ENCODE results near the gene PRKN. TPM values are rescaled to one million over a fixed set of nuclear protein-coding genes. Genes with fewer than 3 reads are reported as not detected.

PRKN gene
- total RNA-seq, 1 donor from 2014 or later = 5.1 TPM

GRCh38 chr6:162644153-162644552 lies 83.4 kb downstream of the PRKN start:
- H3K9me3 Mint-ChIP-seq (ENCODE audit: unreplicated experiment) = no peaks in the 10 kb centered on the region
- DNase-seq (ENCODE audit: low spot score) = no peak
- H3K27ac Mint-ChIP-seq (ENCODE audit: unreplicated experiment) = no peak overlapping the region
- H3K36me3 Mint-ChIP-seq (ENCODE audit: low read depth, unreplicated experiment) = no peaks in the 10 kb centered on the region
- TF ChIP-seq CTCF (IDR thresholded peaks at IDR 0.05; ENCODE audit: unreplicated experiment) = no peak
- H3K4me3 Mint-ChIP-seq (ENCODE audit: unreplicated experiment) = no peak overlapping the region
- no peaks in the 10 kb centered on the region for H3K27me3 Mint-ChIP-seq (ENCODE audit: unreplicated experiment)
- no peaks in the 10 kb centered on the region for H3K4me1 Mint-ChIP-seq (ENCODE audit: unreplicated experiment)

DNA sequence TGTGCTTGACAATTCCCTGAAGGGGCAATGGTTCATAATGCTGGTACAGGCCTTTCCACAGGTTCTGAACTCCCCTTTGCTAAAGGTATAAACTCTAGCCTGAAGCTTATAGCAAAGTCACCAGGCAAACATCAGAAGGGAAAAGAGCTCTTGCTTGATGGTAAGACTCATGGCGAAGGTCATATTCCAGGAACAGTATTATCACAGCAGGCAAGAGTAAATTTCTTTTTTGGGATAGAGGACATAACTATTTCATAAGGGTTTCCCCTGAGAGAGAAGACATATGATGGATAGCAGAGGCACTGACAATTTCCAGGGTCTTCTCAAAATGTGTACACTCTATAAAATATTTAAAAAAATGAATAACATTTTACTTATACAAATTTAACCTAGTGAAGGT lies 86.8 kb downstream of the PRKN start:
- TF ChIP-seq CTCF (IDR thresholded peaks at IDR 0.05; ENCODE audit: unreplicated experiment) = no peak
- H3K9me3 Mint-ChIP-seq (ENCODE audit: unreplicated experiment) = no peaks in the 10 kb centered on the region
- H3K36me3 Mint-ChIP-seq (ENCODE audit: low read depth, unreplicated experiment) = no peaks in the 10 kb centered on the region
- no peaks in the 10 kb centered on the region for H3K27me3 Mint-ChIP-seq (ENCODE audit: unreplicated experiment)
- no peak overlapping the region for H3K27ac Mint-ChIP-seq (ENCODE audit: unreplicated experiment)
- no peak overlapping the region for H3K4me3 Mint-ChIP-seq (ENCODE audit: unreplicated experiment)
- no peaks in the 10 kb centered on the region for H3K4me1 Mint-ChIP-seq (ENCODE audit: unreplicated experiment)
- no peak for DNase-seq (ENCODE audit: low spot score)

DNA sequence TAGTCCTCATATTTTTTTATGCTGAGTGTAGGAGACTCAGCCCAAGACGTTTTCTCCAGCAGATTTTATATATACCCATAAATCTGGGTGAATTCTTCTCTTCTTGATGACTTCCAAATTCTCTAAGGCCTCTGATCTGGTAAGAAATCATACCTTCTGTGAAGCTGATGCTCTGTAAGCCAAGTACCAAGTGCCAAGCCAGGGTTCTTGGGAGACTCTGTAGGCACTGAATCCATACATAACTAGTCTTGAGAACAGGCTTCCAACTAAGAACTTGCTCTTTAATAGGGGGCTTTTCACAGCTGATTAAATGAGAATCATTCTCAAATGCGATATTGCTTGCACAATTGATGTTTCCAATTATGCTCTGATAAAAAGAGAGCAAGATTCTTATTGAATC lies 87.6 kb downstream of the PRKN start:
- no peaks in the 10 kb centered on the region for H3K36me3 Mint-ChIP-seq (ENCODE audit: low read depth, unreplicated experiment)
- no peak for TF ChIP-seq CTCF (IDR thresholded peaks at IDR 0.05; ENCODE audit: unreplicated experiment)
- no peaks in the 10 kb centered on the region for H3K9me3 Mint-ChIP-seq (ENCODE audit: unreplicated experiment)
- no peak overlapping the region for H3K27ac Mint-ChIP-seq (ENCODE audit: unreplicated experiment)
- H3K27me3 Mint-ChIP-seq (ENCODE audit: unreplicated experiment) = no peaks in the 10 kb centered on the region
- no peaks in the 10 kb centered on the region for H3K4me1 Mint-ChIP-seq (ENCODE audit: unreplicated experiment)
- no peak for DNase-seq (ENCODE audit: low spot score)
- no peak overlapping the region for H3K4me3 Mint-ChIP-seq (ENCODE audit: unreplicated experiment)

DNA sequence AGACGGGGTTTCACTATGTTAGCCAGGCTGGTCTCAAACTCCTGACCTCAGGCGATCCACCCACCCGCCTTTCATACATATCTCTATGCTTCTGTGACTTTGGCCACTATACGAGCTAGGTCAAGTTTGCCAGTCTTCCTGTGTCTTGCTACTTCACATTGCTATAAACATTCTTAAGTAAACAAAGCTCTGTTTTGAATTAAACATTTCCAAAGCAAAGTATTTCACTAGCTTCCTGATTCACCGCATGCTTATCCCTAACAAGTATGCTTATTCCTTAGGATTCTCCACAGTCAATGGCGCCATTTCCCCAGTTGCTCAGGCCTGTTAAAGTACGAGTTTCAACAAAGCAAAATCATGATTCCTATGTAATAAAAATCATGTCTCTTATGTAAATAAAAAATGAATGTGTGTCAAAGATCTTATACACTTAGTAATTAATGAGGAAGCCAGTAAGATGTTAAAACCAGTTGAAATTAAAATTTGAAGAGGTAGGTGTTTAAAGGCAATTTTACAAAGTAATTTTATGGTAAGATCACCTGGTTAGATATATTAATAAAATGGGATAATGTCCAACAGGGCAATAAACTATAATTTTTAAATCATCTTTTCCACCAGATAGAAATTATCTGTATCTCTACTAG lies 88.5 kb downstream of the PRKN start:
- H3K36me3 Mint-ChIP-seq (ENCODE audit: low read depth, unreplicated experiment) = no peaks in the 10 kb centered on the region
- TF ChIP-seq CTCF (IDR thresholded peaks at IDR 0.05; ENCODE audit: unreplicated experiment) = no peak

DNA sequence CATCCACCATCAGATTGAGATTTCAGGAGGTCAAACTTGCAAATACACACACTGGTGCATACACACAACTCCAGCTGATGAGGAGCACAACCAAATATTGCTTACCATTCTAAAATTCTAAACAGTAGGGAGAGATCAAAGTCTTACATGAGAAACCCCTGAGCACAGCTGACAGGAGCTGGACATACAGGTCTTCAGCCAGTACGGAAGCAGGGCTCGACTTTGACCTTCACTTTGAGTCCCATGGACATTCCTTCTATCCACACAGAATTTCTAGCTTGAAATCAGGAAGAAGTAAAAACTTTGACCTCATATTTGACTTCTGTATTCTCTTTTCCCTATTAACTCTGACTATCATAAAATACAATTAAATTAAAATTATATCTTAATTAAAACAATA lies 90.2 kb downstream of the PRKN start:
- H3K27me3 Mint-ChIP-seq (ENCODE audit: unreplicated experiment) = no peaks in the 10 kb centered on the region
- no peaks in the 10 kb centered on the region for H3K36me3 Mint-ChIP-seq (ENCODE audit: low read depth, unreplicated experiment)
- no peaks in the 10 kb centered on the region for H3K9me3 Mint-ChIP-seq (ENCODE audit: unreplicated experiment)
- H3K4me1 Mint-ChIP-seq (ENCODE audit: unreplicated experiment) = no peaks in the 10 kb centered on the region
- H3K4me3 Mint-ChIP-seq (ENCODE audit: unreplicated experiment) = no peak overlapping the region
- H3K27ac Mint-ChIP-seq (ENCODE audit: unreplicated experiment) = no peak overlapping the region
- DNase-seq (ENCODE audit: low spot score) = no peak
- no peak for TF ChIP-seq CTCF (IDR thresholded peaks at IDR 0.05; ENCODE audit: unreplicated experiment)

More for the DNA sequence above, 88.5 kb downstream of the PRKN start:
- no peaks in the 10 kb centered on the region for H3K4me1 Mint-ChIP-seq (ENCODE audit: unreplicated experiment)
- no peaks in the 10 kb centered on the region for H3K27me3 Mint-ChIP-seq (ENCODE audit: unreplicated experiment)
- no peak for DNase-seq (ENCODE audit: low spot score)
- H3K9me3 Mint-ChIP-seq (ENCODE audit: unreplicated experiment) = no peaks in the 10 kb centered on the region
- no peak overlapping the region for H3K4me3 Mint-ChIP-seq (ENCODE audit: unreplicated experiment)
- H3K27ac Mint-ChIP-seq (ENCODE audit: unreplicated experiment) = no peak overlapping the region
